H54 (cell line): ENCODE results near the gene DOCK6.

Experiments used
- DNase-seq: peaks from one replicate; pipeline ENCODE4 v3.0.0; 2011; ENCODE audit warnings: low spot score, mixed read lengths; ENCODE audit not compliant: insufficient read length
- FAIRE-seq: peaks from 3 replicates; lab custom pipeline; 2011; peaks lifted over from hg19 to GRCh38; lab: Jason Lieb, UNC
- POLR2A ChIP-seq: IDR thresholded peaks from 2 replicates; pipeline ENCODE4 v1.6.1; 2011; ENCODE audit warnings: low read depth, mild to moderate bottlenecking, low read length

DOCK6 gene

GRCh38 chr19:11264452-11265176 lies 2.3 kb upstream of the DOCK6 start:
- no peak for DNase-seq
- no peak for FAIRE-seq

GRCh38 chr19:11263726-11264125 lies 1.4 kb upstream of the DOCK6 start:
- TF ChIP-seq POLR2A, result no peak
- DNase-seq (no peak), FAIRE-seq (no peak)

More at GRCh38 chr19:11264452-11265176, 2.3 kb upstream of the DOCK6 start:
- TF ChIP-seq POLR2A, result no peak

GRCh38 chr19:11261431-11261970 lies 823 bp downstream of the DOCK6 start:
- DNase-seq (no peak), FAIRE-seq (no peak)
- no peak for TF ChIP-seq POLR2A

GRCh38 chr19:11260996-11261395 lies 1.3 kb downstream of the DOCK6 start:
- no peak for TF ChIP-seq POLR2A
- FAIRE-seq (no peak), DNase-seq (no peak)

GRCh38 chr19:11257846-11258380 lies 4.4 kb downstream of the DOCK6 start:
- FAIRE-seq (no peak), DNase-seq (no peak)
- no peak for TF ChIP-seq POLR2A

- DNase-seq (no peak), FAIRE-seq (no peak)
- no peak for TF ChIP-seq POLR2A
Measured at GRCh38 chr19:11256189-11256588, 6.1 kb downstream of the DOCK6 start.

- FAIRE-seq (no peak), DNase-seq (no peak)
- no peak for TF ChIP-seq POLR2A
Measured at GRCh38 chr19:11254666-11255065, 7.7 kb downstream of the DOCK6 start.

GRCh38 chr19:11252665-11253355 lies 9.5 kb downstream of the DOCK6 start:
- FAIRE-seq, result no peak
- no peak for DNase-seq
- TF ChIP-seq POLR2A, result no peak

GRCh38 chr19:11251650-11252314 lies 10.5 kb downstream of the DOCK6 start:
- FAIRE-seq, result no peak
- no peak for TF ChIP-seq POLR2A
- DNase-seq, result no peak

- FAIRE-seq, result no peak
- DNase-seq, result no peak
- TF ChIP-seq POLR2A, result no peak
Measured at GRCh38 chr19:11251217-11251616, 11.1 kb downstream of the DOCK6 start.

GRCh38 chr19:11248852-11249251 lies 13.5 kb downstream of the DOCK6 start:
- DNase-seq (no peak), FAIRE-seq (no peak)
- TF ChIP-seq POLR2A, result no peak

GRCh38 chr19:11247934-11248333 lies 14.4 kb downstream of the DOCK6 start:
- FAIRE-seq (no peak), DNase-seq (no peak)
- no peak for TF ChIP-seq POLR2A

GRCh38 chr19:11247391-11247790 lies 14.9 kb downstream of the DOCK6 start:
- TF ChIP-seq POLR2A, result no peak
- DNase-seq, result no peak
- no peak for FAIRE-seq

GRCh38 chr19:11246941-11247340 lies 15.4 kb downstream of the DOCK6 start:
- no peak for TF ChIP-seq POLR2A
- FAIRE-seq, result no peak
- DNase-seq, result no peak
